HG02678 (cell line): ENCODE results near the gene P2RX2.

Source experiments
- ATAC-seq: cut with Tn5 transposase; IDR thresholded peaks from one replicate; pipeline ENCODE4 v1.9.1; 2021; ENCODE audit warnings: mild to moderate bottlenecking, moderate library complexity; ENCODE audit not compliant: unreplicated experiment

The P2RX2 gene

DNA sequence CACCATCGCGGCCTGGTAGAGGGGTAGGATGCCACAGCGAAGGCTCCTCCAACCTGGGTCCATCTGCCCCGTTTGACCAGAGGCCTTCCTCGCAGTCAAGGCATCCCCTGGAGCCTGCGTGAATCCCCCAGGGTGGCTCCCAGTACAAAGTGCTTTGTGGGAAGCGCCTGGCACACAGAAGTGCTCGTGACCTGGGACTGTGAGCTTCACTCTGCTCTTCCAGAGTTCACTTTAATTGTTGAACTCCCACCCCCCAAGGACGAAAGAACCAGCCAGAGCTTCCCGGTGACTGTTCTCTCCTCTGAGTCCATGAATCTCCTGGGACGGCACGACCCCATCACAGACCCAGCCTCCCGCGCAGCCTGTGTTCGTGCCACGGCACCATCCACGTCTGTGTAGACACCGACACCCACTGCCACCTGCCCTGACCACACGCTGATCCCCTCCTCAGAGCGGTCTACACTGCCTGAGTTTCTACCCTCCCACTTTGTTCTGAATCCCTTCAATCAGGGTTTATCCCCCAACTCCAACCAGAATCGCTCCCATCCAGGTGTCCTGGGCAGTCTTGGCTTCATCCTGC is 15.9 kb downstream of the P2RX2 start:
- ATAC-seq: no peak

DNA sequence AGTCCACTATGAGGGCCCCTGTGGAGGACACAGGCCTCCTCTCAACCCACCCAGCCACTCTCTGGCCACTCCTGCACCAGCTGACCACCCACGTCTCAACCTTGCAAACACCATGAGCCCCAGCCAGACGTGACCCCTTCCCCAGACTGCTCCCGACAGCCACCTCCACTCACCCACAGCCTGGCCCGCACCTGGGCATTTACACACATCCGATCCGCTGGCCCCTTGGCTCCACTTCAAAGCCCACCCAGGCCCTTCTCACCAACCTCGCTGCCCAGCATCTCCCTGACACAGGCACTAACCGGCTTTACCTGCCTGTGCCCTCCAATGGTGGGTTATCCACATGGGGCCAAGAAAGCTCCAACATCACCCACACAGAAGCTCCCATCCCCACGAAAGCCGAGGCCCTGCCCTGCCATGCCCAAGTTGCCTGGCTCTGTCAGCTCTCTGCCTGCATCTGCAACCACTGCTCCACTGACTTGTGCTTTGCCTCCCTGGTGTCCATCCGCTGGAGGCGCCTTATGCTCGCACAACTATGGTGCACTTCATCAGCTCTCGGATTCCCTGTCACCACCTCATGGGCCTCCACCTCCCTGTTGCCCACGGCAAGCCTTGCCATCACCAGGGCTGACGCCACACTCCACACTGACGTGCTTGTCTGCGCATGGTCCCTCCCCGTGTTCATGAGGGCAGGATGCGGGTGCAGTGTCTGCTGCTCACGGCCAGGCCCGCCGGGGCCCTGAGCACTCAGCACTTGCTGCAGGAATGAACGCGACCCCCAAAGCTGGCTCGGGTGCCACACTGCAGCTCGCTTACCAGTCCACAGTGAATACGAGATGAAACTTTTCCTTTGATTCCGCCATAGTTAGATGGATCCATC is 16.7 kb downstream of the P2RX2 start:
- no peak for ATAC-seq

DNA sequence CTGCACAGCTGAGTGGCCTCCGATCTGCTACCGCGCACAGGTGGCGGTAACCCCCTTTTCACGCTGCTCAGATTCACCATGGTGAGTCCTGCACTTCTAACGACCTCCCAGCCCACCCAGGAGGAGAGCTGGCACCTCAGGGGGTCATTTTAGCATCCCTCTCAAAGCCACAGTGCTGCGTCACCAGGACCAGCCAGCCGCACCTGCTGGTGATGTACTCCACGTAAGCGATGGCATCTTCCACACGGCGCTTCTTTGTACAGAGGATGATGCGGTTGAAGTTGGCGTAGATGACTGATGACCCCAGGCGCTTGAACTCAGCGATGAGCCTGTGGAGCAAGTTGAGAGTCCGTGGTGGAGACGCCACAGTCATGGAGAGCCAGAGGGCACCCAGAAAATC is 19.2 kb downstream of the P2RX2 start:
- ATAC-seq: no peak

DNA sequence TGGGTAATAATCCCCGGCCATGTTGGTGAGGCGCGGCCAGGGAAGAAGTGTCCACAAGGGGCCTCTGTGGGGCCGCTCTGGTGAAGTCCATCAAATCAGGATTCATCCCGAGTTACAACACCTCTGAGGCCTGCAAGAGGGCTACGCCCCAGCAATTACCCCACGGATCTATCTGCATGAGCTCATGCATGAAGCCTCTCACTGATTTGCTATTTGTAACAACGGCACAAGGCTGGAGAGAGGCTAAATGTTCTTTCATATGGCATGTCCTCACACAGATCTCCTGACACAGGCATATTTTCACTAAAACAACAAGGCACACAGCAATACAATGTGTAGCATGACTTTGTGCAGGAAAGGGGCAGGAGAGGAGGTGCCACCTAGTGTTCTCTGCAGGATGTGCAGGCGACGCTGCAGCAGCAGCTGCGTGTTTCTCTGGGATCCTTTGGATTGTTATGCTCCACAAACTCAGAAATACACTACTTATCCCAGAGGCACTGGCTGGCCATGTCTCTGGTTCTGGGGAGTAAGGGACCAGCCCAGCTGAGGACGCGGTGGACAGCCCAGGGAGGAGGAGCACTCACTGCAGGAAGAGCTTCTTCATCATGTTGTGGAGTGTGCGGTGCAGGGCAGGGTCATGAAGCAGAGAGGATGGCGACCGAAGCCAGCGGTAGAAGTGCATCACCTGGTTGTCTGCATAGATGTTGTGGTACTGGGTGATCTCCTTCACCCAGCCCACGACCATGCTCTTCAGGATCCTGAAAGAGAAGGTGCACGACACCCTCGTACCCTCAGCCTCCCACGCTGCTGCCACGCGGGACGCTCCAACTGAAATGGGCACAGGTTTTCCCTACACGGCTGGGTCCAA is 20.2 kb downstream of the P2RX2 start:
- ATAC-seq: no peak

DNA sequence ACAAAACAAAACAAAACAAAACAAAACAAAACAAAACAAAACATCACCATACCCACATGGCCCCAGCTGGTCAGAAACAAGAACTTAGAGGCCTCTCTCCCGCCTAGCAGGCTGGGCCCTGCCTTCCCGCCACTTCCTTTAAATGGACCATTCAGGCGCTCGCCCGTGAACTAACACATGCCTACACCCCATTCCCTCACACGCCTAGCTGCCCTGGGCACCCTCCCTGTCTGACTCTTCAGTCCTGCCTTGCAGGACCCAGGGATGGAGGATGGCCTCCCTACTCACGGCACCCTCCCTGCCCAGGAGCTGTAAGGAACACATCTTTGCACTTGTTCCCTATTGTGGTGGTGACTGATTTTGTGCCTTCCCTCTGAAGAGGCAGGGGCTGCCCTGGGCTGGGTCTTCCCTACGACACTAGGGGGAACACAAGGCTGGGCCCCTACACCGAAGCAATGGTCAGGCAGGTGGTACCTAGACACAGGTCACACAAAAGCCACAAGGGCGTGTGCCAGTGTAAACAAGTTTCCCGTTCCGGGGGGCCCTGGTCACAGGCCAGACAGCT is 21.5 kb downstream of the P2RX2 start:
- no peak for ATAC-seq

DNA sequence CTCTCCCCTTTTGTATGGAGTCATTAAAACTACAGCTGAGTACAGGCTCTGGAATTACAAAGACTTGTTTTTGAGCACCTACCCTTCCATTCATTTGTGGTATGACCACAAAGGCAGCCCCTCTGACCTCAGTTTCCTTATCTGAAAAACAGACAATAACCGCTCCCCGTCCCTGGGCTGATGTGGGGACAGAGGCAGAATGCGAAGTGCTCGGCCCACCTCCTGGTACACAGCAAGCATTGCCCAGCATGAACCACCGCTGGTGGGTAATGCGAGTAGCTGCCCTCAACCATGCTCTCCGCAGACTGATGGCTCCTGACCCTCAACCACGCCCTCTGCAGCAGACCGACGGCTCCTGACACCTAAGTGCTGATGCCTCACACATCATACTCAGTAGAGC is 22.4 kb downstream of the P2RX2 start:
- no peak for ATAC-seq

DNA sequence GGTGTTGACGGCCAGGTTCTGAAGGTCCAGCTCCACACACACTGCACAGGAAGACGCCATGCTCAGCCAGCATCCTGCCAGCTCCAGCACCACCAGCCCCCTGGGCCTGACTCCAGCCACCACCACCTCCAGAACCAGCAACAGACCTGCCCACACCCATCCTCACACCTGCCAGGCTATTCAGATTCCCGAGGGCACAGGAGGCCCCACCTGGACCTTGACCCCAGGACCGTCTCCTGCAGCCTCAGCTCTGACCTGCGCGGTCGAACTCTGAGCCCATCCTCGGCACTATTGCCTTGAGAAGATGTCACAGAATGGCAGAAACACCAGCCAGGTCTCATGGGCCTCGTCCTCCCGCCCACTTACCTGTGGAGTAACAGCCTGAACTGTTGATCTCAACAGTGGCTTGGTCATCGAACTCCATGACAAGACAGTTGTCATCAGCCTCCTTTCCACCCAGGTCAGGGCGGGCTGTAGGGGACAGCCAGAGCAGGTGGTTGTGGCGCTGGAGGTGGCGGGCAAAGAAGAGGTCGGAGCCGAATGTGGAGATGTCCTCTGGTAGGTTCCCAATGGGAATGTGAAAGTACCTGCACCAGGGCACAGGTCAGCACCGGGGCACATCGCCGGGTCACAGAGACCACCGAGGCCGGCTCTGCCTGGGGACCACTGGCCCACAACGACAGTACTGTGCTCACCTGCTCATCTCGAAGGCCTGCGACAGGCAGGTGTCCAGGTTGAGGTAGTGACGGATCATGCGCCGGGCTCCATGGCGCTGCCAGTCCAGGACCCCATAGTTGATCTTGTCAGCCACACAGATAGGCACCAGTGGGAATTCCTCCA is 23.5 kb downstream of the P2RX2 start:
- no peak for ATAC-seq

DNA sequence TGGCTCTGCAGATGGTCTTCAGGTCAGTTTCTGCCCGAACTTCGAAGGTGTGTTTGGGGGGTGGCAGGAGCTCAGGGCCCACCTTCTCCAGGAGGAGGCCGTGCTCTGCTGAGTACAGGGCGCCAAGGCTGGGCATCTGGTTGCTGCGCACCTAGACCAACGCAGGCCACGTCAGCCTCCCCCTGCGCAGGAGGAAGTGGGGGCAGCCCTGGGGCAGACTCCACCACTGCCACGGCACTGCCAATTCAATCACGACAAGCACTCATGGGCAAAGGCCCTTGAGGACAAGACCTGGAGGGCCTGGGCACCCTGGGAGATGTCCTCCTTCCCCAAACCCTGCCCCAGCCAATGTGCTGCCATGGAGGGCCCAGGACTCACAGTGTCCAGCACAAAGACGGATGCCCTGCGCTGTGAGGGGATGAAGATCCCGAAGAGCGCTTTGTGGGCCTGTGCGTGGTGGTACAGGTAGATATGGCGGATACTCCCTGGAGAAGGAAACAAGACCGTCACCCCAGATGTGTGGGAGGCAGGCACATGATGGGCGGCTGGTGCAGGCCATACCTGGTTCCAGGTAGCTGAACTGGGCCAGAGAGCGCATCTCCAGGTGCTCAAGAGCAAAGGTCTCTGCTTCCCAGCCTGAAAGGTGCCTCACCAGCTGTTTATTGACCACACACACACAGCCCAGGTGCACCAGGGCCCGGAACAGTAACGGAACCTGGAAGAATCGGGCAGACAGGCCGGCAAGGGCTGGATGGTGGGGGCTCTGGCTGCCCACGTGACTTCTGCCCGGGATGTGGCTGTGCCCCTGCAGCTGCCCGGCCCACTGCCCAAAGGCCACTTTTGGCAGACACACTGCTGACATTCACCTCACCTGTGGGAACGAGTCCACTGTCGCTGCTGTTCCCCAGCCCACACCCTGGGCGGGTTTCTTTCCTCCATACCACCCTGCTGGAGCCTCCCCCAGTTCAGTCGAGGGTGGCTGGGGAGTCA is 24.6 kb downstream of the P2RX2 start:
- no peak for ATAC-seq

DNA sequence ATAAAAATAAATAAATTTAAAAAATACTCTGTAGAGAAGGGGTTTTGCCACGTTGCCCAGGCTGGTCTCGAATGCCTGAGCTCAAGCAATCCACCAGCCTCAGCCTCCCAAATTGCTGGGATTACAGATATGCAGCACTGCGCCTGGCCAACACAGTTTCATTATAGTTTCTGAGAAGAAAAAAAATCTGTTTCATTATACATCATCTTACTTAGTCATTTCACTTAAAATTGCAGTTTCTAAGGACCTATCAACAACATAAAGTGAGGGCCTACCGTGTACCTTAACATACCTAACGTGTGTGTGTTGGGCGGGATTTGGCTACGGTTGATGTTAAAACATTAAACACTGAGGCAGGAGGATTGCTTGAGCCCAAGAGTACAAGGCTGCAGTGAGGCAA is 28.3 kb downstream of the P2RX2 start:
- no peak for ATAC-seq

DNA sequence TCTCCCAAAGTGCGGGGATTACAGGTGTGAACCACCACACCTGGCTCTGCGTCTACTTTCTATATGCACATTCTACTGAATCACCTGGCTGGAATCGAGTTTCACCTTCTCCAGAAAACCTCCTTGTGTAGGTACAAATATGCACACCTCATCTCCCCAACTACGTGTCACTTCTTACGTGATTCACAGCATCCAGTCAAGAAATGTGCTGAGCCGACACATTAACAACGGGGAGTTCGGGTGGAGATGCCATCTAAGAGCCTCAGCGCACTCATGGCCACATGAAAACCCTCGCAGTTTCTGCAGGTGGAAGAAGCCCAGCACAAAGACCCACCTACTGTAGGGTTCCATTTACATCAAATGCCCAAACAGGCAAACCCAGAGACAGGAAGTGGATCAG is 29.3 kb downstream of the P2RX2 start:
- ATAC-seq: no peak

DNA sequence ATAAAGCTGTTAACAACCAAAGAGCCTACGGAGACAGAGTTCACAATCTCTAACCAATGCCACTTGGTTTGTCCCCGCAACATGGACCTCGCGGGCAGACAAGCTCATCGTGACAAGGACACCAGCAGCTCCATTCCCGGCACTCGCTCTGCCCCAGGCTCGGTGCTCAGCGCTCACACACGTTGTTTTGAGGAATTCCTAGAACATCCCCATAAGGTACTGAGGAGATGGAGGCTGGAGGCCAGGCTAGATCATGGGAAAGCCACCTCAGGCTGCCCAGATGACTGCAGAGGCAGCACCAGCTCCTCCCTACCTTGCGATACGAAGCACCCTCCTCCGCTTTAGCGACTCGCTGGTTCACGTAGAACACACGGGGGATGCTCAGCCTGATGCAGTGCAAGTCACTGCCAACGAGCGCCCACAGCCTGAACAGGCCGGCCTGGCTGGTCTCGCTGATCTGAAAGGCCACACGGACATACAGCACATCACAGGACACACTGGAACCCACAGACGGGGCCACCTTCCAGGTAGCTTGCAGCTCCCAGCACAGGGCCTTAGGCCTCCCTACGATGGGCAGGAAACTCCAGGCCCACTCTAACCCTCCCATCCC is 30.1 kb downstream of the P2RX2 start:
- no peak for ATAC-seq

DNA sequence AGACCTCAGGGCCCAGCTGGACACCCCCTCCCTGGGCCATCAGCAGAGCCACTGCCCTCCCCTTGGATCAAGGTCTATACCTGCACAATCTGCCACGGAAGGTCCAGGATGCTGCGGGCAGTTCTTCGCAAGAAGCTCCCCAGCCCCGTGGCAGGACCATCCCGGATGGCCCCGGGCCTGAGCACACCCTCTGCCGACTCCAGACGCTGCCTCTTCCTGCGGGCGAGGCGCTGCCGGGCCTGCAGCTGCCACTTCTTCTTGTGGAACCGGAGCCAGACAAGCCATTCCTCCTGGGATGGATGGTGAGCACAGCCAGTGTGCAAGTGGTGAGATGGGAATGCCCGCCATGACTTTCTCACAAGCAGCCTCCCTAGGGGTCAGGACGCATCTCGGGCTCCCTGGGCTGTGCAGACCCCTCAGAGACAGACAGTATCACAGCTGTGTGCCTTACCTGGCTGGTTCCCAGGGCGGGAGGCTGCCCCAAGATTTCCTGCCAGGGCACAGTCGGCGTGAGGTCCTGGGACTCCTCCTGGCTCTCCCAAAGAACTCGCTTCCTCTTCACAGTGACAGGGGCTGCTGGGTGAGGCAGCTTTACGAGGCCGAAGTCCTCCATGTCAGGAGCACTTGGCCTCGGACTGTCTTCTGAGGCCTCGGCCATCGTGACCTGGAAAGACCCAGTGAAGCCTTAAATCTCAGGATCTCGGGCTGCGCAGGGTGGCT is 30.8 kb downstream of the P2RX2 start:
- no peak for ATAC-seq

DNA sequence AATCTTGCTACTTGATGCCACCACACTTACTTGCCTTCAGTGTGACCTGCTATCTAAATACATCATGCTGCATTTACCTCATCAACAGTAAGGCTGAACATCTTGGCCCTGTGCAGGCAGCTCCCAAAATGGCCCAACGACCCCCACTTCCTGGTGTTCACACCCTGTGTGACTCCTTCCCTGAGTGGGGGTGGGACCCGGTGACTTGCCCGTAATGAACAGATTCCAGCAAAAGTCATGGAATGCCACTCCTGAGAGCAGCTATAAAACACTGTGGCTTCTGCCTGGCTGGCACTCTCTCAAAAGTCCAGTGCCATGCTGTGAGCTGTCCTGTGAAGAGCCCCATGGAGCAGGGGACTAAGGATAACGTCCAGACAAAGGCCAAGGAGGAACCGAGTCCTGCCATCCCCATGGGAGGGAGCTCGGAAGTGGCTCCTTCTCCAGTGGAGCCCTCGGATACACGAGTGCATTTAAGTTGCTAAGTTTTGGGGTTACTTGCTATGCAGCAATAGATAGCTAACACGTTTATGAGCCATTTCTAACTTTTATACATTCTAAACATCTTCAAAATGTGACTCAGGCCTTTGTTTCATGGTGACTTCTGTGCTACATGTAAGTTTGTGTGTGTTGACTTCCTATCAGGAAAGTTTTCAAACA is 33.0 kb downstream of the P2RX2 start:
- ATAC-seq: no peak

DNA sequence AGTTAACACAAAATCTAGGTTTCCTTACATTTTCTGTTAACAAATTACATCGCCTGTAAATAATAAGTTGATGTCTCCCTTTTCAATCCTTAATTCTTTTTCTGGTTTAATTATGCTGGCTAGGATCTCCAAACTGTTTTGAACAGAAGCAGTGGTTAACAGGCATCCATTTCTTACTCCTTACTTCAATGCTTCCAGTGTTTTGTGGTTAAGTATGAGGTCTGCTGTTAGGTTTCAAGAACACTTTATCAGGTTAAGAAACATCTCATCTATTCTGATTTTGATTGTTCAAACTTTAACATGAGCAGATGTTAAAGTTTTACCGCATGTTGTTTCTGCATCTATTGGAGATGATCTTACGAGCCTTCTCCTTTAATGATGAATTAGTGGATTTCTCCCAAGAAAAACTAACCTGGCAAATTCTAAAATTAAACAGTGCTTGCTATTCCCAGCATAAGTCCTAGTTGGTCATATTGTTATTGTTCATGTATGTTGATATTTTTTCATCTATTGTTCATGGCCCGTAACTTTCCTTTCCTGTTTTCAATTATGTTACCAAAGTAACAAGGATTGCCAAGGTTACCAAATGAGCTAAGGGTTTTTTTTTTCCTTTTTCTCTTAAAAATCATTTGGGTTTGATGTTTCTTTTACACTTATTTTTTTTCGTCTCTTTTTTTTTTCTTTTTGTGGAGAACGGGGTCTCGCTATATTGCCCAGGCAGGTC is 35.2 kb downstream of the P2RX2 start:
- ATAC-seq: no peak

DNA sequence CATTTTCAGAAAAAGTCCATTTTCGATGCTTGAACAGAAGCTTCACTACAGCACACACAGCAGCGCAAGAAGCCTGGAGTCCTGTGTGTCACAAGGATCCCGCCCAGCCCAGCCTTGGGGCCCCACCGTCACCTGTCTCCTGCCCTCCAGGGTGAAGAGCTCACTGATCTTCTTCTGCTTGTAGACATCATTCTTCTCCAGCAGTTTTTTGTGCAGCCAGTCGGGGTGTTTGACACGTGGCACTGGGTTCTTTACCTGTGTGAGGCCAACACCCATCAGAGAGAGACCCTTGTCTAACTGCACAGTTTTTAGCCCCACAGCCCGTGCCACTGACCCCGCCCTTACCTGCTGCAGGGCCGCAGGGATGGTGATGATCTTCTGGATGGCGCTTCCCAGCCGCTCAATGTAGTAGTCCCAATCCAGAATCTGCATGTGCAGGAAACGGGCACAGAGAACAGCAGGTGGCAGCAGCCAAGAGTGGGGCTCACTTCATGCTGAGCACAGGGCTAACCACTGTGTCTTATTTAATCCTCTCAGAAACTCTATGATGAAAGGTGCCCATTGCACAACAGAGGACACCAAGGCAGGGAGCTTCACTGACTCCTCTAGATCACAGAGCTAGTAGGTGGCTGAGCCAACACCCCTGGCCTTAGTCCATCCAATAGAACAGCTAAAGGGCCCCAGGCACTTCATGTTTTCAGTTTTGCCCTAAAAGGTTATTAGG is 38.6 kb downstream of the P2RX2 start:
- no peak for ATAC-seq

DNA sequence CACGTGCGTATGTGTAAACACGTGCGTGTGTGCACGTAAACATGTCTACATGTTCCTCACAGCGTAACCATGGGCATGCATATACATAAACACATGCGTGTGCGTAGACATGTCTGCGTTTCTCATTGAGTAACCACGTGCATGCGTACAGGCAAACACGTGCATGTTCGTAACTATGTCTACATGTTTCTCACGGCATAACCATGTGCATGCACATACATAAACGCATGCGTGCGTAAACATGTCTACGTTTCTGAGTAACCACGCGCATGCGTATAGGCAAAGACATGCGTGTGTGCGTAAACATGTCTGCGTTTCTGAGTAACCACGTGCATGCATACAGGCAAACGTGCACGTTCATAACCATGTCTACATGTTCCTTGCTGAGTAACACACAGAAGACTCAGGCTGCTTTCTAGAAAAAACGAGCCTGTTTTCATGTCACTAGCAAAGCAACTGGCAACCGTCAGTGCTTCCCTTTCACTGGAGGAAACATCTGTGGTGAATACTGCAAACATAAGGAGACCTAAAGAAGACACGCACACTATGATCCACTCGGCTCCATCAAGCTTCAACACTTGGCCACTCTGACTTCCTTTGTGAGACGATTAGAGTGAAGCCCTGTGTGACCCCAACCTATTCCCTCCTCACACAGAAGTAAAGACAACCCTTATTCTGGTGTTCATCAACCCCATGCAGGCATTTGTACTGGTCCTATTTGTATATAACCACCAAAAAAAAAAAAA is 39.7 kb downstream of the P2RX2 start:
- no peak for ATAC-seq
